NK-92 (cell line): ENCODE results near the gene DBT.
"Not testable (repeated sequence)": the region's sequence is repeated elsewhere in the genome, so short reads cannot be mapped to it uniquely, and the experiment has no call there.

Source experiments
- DNase-seq: peaks from one replicate; lab custom pipeline; 2025; ENCODE audit not compliant: unreplicated experiment; lab: John Stamatoyannopoulos, UW

Gene DBT

DNA sequence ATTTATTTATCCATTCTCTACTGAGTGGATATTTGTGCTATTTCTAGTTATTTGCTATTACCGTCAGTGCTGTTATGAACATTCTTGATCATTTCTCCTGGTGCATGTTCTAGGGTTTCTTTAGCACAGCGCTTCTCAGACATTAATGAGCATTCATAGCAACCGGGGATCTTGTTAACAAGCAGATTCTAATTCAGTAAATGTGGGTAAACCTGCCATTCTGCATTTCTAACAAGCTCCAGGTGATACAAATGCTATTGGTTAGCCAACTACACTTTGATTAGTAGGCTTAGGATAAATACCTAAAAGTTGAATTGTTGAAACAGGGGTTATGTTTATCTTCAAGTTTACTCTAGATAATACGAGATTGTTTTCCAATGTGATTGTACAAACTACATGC lies 3.3 kb upstream of the DBT start:
- DNase-seq: no peak

DNA sequence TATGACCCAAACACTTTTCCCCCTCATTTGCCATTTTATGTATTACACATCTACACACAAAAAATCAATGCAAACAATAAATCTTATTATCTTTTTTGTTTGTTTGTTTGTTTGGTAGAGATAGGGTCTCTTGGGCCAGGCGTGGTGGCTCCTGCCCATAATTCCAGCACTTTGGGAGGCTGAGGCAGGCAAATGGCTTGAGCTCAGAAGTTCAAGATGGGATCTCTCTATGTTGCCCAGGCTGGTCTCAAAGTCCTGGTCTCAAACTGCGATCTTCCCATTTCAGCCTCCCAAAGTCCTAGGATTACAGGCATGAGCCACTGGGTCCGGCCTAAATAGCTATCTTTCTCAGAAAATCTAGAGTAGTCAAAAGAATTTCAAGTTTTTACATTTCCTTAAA lies 1.2 kb upstream of the DBT start:
- no peak for DNase-seq

DNA sequence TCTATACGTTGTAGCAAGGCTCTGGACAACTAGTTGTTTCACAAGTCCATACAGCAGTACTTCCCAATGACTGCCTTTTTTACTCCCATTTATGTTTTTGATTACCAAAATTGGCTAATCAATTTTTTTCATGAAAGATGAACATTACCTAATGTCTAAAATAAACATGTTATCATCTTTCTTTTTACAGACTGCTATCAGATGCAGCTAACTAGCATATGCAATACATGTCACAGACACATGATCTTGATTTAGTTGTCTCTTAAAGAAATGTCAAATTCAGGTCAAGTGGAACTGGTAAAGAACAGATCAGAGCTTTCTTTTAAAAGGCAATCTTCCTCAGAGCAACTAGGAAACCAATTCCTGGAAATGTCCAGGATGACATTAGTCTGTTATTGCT lies 630 bp upstream of the DBT start:
- DNase-seq: no peak

DNA sequence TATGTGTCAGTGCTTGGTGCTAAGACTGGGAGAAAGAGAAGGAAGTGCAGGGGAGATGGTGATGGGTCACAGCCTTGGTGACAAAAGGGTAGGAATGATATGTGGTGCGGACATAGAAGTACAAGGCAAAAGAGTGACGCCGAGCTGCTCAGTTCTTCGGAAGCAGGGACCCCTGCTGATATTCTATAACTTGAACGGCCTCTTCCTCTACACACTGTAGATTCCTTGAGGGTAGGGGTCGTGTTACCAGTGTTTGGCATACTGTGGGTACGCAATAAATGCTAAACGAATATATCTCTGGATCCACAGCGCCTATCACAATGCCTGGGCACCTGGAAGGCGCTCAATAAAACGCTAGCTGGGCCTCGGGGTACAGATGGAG lies 488 bp downstream of the DBT start:
- no peak for DNase-seq

DNA sequence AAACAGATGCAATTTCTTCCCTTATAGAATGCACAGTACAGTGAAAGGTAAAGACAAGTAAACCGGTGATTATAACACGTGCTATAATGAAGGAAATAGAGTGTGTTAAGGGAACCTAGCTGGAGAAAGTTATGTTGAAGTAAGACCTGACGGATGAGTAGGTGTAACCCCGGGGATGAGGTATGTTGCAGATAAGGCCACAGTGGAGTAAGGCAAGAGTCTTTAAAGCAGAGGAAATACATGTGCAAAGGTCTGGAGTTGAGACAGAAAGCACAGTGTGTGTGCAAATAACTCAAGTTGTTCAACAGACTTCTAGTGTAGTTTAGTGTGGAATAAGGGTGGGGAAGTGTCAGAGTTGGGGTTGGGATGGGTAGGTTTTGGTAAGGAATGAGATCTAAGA lies 2.9 kb downstream of the DBT start:
- DNase-seq: no peak

DNA sequence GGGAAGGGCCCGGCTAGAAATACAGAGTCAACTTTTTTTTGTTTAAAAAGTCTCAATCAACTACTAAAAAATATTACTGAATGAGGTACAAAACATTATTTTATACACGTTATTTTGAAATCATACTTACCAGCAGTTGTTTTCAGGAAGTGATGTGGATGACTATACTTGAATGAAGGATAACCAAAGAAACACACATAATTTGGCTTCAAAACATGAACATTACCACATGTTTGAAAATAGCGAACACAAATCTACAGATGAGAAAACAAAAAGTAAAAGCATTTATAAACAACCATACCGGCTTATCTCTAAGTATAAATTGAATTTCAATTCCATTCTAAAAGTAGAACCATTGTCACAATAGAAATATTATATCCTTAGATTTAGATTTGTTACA lies 9.0 kb downstream of the DBT start:
- no peak for DNase-seq

DNA sequence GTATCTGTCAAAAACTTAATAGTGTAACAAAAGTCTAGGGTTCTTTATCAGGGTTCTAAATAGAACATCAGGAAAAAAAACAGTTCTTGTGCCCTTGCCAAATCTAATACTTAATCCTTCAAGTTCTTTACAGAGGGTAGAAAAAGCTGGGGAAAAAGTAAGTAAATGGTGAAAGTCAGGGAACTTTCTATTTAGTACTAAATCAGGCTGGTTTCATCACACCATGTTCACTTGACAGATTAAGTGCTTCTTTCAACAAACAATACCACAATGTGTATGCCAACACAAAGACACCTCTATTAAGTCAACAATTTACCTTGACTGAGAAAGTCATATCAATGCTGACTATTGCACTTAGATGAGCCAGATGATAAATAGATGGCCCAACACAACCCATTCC lies 9.7 kb downstream of the DBT start:
- DNase-seq: no peak

DNA sequence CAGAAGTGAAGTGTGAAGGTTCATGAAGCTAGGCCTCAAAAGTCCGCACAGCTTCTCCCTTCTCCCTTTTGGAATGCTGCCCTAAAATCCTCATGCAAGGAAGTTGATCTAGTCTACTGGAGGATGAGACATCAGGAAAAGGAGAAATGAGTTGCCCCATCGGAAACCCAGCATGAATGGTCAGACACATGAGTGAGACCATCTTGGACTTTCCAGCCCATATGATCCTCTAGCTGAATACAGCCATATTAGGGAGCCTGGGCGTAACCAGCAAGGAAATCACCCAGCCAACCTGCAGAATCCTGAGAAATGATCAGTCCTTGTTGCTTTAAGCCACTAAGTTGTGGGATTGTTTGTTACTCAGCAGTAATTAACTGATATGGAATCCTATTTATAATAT lies 12.5 kb downstream of the DBT start:
- DNase-seq: no peak

DNA sequence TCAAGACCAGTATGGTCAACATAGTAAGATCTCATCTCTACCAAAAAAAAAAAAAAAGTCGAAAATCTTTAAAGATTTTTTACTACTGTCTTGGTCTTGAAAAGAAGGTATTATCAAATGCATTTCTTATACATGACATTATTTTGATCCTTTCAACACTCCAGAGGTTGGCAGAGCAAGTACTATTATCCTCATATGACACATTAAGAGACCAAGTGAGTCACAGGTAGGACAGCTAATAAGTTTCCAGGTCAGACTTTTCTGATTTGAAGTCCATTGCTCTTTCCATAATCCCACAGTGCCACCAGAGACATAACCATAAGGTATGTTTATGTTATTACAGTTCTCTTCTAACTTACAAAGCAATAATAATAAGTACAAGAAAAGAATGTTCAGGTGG lies 15.2 kb downstream of the DBT start:
- no peak for DNase-seq

DNA sequence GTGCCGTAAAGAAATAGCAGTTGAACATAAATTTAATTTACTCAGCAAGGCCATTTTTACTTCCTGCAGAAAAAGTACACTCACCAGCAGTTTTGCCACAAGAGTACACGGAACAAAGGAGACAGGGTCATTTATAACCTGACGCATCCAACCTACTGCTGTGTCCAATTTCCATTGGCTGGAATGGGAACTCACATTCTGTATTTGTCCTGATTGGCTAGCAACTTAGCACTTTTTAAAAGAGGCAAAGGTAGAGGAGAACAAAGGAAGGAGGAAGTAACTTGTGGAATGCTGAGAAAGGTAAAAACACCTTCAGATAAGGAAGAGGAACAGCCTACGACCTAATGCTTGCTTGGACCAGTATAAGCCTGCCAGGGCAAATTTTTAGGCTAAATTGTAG lies 16.1 kb downstream of the DBT start:
- DNase-seq: not testable (repeated sequence)

DNA sequence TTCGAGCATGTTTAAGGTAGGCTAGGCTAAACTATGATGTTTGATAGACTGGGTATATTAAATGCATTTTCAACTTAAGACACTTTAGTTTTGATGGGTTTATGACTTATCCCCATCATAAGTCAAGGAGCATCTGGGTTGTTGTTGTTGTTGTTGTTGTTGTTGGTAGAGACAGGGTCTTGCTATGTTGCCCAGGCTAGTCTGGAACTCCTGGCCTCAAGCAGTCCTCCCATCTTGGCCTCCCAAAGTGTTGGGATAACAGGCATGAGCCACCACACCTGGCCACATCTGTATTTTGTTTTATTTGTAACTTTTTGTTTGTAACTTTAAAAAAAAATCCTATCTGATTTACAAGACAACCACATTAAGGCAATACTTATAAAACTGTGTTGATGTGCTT lies 17.5 kb downstream of the DBT start:
- no peak for DNase-seq

DNA sequence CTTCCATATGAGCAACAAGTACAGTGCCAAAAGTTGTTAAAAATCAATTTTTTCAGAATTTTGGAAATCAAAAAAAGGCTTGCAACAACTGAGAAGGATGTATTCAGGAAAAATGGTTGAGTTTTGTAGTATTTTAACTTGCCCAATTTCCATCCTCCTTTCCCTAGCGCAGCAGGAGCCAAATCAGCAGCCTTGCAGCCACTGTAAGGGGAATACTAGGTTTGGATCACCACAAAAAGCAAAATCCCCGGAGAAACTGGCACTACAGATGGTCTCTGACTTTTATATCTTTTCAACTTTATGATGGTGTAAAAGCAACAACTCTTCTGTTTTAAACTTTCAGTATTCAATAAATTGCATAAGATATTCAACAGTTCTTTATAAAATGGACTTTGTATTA lies 17.9 kb downstream of the DBT start:
- DNase-seq: no peak

DNA sequence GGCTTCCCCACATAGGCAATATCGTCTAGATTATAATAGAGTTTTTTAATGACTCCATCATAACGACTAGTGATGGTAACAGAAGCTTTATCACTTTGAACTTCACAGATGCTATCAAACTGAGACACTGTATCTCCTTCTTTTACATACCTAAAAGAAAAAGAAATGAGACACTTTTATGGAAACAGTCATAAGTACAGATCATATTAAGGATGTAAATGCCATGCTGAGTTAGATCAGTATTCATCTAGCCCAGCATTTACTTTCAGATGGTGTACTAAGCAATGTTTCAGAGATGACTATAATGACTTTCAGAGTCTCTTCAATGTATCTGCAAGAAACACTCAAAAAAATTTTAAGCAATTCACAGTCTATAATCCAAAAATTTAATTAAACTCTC lies 18.9 kb downstream of the DBT start:
- DNase-seq: no peak

DNA sequence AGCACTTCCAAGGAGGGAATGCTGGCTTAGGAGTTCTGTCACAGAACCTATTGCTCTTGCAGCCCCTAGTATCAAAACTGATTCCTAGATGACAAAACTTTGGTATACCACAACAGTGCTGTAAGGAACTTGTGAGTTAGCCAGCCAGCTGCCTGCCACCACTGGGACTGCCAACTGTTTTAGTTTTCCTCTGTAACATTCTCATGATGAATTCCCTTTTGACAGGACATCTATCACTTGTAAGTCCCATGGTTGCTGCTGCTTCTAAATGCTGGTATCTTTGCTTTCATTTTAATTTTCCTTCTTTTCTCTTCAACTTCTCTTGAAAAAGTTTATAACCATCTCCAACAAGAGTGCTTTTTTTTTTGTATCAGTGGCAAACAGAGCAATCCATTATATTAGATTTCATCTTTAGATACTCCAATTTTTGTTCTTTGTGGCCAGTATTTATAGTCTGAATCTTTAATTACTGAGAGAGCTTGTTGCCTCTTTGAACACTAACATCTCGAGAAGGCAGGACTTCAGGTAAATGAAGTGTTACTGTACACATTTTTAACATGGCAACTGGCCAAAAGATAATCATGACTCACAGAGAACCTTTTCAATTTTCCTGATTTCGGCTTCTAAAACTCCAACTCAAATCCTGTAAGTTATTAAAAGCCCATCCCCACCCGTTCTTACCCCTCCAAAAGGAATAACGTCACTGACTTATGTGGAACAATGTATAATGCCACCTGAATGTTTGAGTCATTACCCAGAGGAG lies 19.8 kb downstream of the DBT start:
- DNase-seq: no peak

DNA sequence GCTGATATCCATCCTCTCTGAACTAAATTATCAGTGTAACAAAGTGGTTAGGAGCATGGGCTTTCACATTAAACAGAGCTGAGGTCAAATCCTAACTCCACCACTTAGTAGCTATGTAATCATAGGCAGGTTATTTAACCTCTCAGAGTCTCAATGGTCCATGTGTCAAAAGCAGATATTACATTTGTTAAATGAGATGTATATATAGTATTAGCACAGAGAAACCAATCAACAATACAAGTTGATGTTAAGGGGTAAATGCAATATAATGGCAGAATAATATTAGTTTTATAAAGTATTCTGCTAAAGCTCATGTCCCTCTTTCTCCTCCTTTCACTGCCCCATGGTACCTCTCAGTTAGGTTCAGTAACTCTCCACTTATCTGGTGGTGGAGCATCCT lies 27.2 kb downstream of the DBT start:
- no peak for DNase-seq

DNA sequence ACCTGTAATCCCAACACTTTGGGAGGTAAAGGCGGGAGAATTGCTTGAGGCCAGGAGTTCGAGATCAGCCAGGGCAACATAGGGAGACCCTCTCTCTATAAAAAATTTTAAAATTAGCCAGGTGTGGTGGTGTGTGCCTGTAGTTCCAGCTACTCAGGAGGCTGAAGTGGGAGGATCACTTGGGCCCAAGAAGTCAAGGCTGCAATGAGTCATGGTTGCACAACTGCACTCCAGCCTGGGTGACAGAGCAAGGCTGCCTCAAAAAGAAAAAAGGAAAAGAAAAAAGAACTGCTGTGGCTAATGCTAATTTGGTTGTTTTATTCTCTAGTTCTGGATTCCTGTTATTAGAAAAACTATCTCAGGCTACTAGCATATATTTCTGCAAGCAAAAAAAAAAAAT lies 29.8 kb downstream of the DBT start:
- DNase-seq: no peak

DNA sequence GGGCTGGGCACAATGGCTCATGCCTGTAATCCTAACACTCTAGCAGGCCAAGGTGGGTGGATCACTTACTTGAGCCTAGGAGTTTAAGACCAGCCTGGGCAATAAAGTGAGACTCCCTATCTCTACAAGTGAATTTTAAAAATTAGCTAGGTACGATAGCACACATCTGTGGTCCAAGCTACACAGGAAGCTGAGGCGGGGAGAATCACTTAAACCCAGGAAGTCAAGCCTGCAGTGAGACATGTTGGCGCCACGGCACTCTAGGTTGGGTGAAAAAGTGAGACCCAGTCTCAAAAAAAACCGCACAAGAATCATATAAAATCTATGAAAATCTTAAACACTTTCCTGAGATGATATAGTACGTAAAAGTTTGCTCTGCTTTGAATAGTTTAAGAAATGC lies 30.2 kb downstream of the DBT start:
- no peak for DNase-seq

DNA sequence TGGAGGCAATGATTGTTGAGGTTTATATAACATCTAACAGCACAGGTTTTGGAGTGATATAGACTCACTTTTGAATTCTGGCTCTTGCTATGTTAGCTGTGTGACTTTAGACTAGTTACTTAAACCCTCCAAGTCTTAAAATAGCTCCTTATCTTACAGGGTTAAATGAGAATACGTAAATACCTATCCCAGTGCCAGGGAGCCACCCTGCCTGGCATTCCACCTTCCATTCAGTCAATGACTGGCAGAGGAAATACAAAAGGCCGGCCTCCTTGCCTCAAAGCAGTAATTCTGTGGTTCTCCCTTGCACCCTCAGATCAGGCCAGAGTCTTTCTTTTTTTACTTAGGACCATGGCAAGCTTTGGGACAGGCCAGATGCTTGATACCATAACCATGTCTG lies 31.8 kb downstream of the DBT start:
- DNase-seq: no peak

DNA sequence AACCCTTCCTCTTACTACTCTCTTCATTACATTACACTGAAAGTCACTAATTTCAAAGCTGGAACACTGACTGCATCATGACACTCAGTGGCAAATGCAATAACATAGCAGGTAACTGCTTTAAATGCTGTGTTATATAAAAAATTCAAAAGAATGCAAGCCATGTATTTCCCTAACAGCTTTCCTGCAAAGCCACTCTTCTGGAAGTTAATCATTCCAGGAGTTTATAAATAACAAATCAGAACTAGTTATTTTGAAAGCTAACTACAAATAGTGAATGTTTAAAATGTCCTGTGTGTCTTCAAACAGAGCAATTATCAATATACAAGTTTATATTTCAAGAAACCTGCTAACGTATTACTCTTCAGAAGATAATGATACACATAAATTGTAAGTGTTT lies 34.5 kb downstream of the DBT start:
- DNase-seq: no peak

DNA sequence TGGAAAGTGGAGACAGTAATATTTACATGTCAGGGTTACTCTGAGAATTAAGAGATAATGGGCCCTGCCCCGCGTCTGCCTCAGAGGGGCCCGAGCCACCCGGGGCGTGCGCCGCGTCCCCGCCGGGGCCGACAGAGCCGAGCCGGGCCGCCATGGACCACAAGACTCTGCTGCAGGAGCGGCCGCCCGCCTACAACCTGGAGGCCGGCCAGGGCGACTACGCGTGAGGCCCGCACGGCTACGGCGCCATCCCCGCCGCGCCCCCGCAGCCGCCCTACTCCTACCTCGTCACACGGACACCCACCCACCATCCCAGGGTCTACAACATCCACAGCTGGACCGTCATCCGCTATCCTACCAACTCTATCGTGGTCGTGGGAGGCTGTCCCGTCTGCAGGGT lies 36.5 kb downstream of the DBT start:
- DNase-seq: no peak

DNA sequence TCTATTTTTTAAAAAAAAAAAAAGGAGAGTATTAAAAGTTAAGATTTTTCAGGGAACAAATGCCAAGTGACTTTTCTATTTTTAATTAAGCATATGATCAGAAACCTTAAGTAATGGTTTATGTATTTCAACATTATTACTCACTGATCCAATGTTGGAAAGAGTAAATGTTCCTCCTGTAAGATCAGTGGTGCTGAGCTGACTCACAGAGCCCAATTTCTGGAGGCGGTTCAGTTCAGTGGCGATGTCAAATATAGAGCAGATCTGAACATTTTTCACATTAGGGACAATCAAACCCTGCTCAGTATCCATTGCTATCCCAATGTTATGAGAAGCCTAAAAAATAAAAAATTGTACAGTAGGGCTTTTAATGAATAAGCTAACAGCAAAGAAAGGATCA lies 43.3 kb downstream of the DBT start:
- DNase-seq: no peak

DNA sequence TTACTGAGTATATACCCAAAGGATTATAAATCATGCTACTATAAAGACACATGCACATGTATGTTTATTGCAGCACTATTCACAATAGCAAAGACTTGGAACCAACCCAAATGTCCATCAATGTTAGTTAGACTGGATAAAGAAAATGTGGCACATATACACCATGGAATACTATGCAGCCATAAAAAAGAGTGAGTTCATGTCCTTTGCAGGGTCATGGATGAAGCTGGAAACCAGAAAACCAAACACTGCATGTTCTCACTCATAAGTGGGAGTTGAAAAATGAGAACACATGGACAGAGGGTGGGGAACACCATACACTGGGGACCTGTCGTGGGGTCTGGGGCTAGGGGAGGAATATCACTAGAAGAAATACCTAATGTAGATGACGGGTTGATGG lies 44.0 kb downstream of the DBT start:
- not testable (repeated sequence) for DNase-seq

DNA sequence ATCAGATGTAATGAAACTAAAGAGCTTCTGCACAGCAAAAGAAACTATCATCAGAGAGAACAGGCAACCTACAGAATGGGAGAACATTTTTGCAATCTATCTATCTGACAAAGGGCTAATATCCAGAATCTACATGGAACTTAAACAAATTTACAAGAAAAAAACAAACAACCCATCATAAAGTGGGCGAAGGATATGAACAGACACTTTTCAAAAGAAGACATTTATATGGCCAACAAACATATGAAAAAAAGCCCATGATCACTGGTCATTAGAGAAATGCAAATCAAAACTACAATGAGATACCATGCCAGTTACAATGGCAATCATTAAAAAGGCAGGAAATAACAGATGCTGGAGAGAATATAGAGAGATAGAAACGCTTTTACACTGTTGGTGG lies 44.5 kb downstream of the DBT start:
- DNase-seq: not testable (repeated sequence)

DNA sequence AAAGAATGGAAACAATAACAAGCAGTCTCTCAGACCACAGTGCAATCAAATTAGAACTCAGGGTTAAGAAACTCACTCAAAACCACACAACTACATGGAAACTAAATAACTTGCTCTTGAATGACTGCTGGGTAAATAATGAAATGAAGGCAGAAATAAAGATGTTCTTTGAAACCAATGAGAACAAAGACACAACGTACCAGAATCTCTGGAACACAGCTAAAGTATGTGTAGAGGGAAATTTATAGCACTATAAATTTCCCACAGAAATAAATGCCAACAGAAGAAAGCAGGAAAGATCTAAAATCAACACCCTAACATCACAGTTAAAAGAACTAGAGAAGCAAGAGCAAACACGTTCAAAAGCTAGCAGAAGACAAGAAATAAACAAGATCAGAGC lies 46.9 kb downstream of the DBT start:
- DNase-seq: not testable (repeated sequence)
